Ishikawa (cell line): Measurements from ENCODE around the gene FOXP1.

Experiments
- CEBPB ChIP-seq: IDR thresholded peaks from 2 replicates; pipeline ENCODE4 v1.6.1; 2012
- CREB1 ChIP-seq: IDR thresholded peaks from 2 replicates; pipeline ENCODE4 v1.6.1; 2012; ENCODE audit warnings: low read depth
- EGR1 ChIP-seq: IDR thresholded peaks from 2 replicates; pipeline ENCODE4 v1.6.1; 2012
- EP300 ChIP-seq: IDR thresholded peaks from 2 replicates; pipeline ENCODE4 v1.6.1; 2012; ENCODE audit warnings: borderline replicate concordance
- FOXM1 ChIP-seq: IDR thresholded peaks from 2 replicates; pipeline ENCODE4 v1.6.1; 2012; ENCODE audit warnings: low read depth, borderline replicate concordance
- NFIC ChIP-seq: IDR thresholded peaks from 2 replicates; pipeline ENCODE4 v1.6.1; 2012
- RAD21 ChIP-seq: IDR thresholded peaks from 2 replicates; pipeline ENCODE4 v1.6.1; 2012; ENCODE audit warnings: low read depth
- TAF1 ChIP-seq: IDR thresholded peaks from 2 replicates; pipeline ENCODE4 v1.6.1; 2012; ENCODE audit warnings: low read depth, mild to moderate bottlenecking
- TCF12 ChIP-seq: IDR thresholded peaks from 2 replicates; pipeline ENCODE4 v1.6.1; 2012; ENCODE audit warnings: low read depth
- TEAD4 ChIP-seq: IDR thresholded peaks from 2 replicates; pipeline ENCODE4 v1.6.1; 2012
- YY1 ChIP-seq: IDR thresholded peaks from 2 replicates; pipeline ENCODE4 v1.6.1; 2012; ENCODE audit warnings: low read depth
- ZBTB7A ChIP-seq: IDR thresholded peaks from 2 replicates; pipeline ENCODE4 v1.6.1; 2012; ENCODE audit warnings: low read depth
- TF ChIP-seq, protein P1 (sequence below): IDR thresholded peaks from 2 replicates; pipeline ENCODE4 v1.6.1; 2012
- TF ChIP-seq, protein P2 (sequence below): IDR thresholded peaks from 2 replicates; pipeline ENCODE4 v1.6.1; 2012; ENCODE audit warnings: low read depth, mild to moderate bottlenecking
- TF ChIP-seq, protein P3 (sequence below): IDR thresholded peaks from 2 replicates; pipeline ENCODE4 v1.6.1; 2012

Gene FOXP1

DNA sequence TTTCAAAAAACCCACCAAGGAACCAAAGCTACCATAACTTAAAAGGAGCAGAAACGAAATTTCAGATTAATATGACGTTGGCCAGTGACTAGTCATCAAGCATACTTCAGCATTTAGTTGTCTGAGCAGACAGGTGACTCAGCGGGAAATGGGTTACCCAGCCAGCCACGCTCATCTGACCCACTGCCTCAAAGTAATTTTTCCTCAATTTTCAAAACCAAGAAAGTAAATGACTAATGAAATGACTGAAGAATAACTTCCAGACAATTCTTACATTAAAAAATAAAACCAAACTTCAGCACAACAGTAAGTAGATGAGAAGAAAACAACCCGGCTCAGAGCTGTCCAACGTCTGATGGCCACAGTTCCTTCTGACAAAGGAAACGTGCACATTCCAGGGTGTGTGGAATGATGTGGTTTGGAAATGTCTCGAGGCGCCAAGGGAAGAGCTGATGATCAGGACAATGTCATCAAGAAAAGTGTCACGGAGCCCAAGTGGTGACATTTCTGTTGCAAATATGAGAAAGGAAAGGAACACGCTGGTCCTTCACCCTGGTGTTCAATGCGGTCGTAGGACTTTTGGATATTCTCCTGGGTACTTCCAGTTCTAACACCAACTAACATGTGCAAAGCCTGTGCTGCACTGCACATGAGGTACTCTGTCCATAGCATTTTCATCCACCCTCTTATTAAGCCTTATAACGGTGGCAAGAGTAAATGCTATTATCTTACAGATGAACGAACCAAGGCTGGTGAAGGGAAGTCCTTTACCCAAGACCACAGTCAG is 79.1 kb downstream of the FOXP1 start:
- TF ChIP-seq TAF1 (no peak), TEAD4 (no peak; the same call in 1 of the 2 replicates), FOXM1 (no peak), RAD21 (no peak), TCF12 (no peak), EP300 (no peak)
- TF ChIP-seq, protein P1, sequence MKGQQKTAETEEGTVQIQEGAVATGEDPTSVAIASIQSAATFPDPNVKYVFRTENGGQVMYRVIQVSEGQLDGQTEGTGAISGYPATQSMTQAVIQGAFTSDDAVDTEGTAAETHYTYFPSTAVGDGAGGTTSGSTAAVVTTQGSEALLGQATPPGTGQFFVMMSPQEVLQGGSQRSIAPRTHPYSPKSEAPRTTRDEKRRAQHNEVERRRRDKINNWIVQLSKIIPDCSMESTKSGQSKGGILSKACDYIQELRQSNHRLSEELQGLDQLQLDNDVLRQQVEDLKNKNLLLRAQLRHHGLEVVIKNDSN: no peak
- TF ChIP-seq, protein P2, sequence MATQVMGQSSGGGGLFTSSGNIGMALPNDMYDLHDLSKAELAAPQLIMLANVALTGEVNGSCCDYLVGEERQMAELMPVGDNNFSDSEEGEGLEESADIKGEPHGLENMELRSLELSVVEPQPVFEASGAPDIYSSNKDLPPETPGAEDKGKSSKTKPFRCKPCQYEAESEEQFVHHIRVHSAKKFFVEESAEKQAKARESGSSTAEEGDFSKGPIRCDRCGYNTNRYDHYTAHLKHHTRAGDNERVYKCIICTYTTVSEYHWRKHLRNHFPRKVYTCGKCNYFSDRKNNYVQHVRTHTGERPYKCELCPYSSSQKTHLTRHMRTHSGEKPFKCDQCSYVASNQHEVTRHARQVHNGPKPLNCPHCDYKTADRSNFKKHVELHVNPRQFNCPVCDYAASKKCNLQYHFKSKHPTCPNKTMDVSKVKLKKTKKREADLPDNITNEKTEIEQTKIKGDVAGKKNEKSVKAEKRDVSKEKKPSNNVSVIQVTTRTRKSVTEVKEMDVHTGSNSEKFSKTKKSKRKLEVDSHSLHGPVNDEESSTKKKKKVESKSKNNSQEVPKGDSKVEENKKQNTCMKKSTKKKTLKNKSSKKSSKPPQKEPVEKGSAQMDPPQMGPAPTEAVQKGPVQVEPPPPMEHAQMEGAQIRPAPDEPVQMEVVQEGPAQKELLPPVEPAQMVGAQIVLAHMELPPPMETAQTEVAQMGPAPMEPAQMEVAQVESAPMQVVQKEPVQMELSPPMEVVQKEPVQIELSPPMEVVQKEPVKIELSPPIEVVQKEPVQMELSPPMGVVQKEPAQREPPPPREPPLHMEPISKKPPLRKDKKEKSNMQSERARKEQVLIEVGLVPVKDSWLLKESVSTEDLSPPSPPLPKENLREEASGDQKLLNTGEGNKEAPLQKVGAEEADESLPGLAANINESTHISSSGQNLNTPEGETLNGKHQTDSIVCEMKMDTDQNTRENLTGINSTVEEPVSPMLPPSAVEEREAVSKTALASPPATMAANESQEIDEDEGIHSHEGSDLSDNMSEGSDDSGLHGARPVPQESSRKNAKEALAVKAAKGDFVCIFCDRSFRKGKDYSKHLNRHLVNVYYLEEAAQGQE: peak; percentile 56

DNA sequence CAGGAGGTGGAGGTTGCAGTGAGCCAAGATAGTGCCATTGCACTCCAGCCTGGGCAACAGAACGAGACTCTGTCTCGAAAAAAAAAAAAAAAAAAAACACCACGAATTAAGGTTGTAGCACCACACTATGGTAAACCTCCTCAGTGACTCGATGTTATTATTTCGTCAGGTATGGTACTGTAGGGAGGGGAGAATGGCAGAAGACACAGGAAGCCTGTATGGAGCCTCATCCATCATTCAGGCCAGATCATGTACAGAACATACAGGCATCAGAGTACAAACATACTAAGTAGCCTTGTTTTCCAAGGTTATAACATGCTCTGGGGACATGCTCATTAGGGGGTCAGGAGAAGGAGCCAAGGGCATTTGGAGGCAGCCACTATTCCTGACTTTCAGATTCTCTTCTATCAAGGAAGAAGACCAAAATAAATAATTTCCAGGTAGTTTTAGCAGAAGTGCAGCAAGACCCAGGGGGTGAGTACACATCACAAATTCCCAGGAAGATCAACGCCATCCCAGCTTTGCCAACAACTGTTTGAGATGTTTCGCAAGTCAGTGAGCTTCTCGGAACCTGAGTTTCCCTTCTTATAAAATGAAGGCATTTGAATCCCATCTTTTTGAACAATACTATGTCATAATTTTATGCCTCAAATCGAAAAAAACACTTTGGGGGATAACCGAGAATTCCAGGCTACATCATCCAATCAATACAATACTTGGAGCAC is 79.8 kb downstream of the FOXP1 start:
- no peak for TF ChIP-seq ZBTB7A
- TF ChIP-seq, protein P1: no peak
- TF ChIP-seq, protein P2: no peak
- no peak for TF ChIP-seq YY1
- TF ChIP-seq EGR1: no peak
- TF ChIP-seq CEBPB: no peak
- TF ChIP-seq EP300: no peak
- TF ChIP-seq, protein P3, sequence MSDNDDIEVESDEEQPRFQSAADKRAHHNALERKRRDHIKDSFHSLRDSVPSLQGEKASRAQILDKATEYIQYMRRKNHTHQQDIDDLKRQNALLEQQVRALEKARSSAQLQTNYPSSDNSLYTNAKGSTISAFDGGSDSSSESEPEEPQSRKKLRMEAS: no peak
- no peak for TF ChIP-seq TCF12
- no peak for TF ChIP-seq RAD21
- no peak for TF ChIP-seq FOXM1
- TF ChIP-seq CREB1: no peak
- TF ChIP-seq TAF1: no peak
- TF ChIP-seq NFIC: no peak
- TF ChIP-seq TEAD4: no peak

DNA sequence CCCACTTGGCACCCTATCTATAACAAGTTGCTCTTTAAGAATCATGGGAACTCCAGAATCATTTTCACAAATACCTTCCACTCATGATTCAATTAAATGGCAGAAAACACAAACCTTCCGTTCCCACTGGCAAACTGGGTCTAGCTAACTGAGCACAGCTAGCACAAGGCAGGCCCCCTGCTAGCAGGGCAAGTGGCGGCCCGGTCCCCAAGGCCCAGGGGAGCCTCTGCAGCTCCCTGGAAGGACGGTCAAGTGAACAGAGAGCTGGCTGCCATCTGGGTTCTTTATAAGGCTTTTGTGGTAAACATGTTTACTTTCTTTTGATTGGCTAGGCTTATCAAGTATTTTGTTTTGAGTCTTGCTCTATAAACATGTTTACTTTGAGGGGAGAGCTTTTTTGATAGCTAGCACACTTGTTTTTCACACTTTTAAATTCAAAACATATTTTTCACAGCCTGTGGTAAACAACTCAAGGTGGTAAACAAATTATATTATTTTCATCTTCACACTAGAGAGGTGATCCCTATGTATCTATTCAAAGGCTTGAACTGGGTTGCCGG is 81.4 kb downstream of the FOXP1 start:
- TF ChIP-seq RAD21 (no peak), CEBPB (no peak), YY1 (no peak), FOXM1 (no peak), ZBTB7A (no peak), CREB1 (no peak)

DNA sequence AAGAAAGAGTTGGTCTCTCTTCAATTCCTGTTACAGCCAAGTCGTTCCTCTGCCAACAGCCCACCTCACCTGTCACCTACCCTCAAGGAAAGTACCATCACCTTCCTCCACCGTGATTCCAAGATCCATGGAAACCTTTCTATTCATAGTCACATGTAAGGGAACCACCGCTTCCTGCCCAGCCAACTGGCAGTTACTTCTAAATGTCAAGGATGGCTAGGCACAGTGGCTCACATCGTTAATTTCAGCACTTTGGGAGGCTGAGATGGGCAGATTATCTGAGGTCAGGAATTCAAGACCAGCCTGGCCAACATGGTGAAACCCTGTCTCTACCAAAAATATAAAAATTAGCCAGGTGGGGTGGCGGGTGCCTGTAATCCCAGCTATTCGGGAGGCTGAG is 82.8 kb downstream of the FOXP1 start:
- TF ChIP-seq CEBPB (no peak), TAF1 (no peak), TCF12 (no peak), YY1 (no peak), TEAD4 (no peak), NFIC (no peak), RAD21 (no peak), EGR1 (no peak)
- TF ChIP-seq, protein P3: no peak

DNA sequence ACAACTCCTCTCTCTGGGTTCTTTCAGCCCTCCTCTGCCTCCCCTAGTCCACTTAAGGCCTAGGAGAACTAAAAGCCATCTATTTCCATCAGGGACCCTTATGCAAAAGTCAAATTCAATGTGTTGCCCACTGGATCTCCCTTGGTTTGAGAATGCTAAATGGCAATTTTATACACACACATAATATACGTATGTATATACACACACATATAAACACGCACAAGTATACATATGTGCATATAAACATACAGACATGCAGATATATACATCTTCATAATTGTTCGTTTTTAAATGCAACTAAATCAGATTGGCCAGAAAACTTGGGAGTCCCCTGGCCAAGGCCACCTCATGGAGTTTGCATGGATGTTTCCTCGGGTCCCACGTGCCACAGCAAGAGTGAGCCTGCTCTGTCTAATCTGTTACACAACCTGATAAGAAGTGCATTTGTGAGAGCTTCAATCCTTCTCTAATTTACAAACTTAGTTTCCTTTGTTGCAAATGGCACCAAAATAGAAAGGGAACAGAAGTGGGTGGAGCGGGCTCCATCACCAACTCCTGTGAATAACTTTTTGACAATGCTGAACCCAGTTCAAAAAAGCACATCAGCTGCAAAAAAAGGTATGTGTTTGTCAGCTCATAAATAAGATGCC is 84.2 kb downstream of the FOXP1 start:
- TF ChIP-seq, protein P3: no peak
- TF ChIP-seq CREB1 (no peak), EGR1 (no peak), YY1 (no peak), FOXM1 (no peak), CEBPB (no peak), RAD21 (no peak), TAF1 (no peak), TEAD4 (no peak), ZBTB7A (no peak), EP300 (no peak), NFIC (no peak), TCF12 (no peak)
- TF ChIP-seq, protein P2: no peak
- TF ChIP-seq, protein P1: no peak
